ENCODE data around the gene CD200R1.

DNA sequence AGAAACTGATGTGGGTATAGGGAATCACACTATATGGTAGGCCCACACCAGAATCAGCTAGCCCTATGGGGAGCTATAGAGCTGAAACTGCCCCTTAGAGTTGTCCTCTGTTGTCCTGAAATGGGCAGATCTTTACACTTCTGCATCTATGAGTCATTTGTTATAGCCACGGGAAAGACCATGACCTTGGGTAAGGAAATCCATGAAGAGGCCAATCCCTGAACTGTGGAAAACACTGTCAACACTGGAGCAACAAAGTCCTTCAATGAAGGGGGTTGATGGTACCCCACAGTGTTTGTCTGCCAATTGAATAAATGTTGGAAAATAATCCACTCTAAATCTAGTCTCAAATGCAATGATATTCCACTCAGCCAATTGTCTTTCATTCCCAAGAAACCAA is 5.2 kb upstream of the CD200R1 start:
- TF ChIP-seq, protein P1, sequence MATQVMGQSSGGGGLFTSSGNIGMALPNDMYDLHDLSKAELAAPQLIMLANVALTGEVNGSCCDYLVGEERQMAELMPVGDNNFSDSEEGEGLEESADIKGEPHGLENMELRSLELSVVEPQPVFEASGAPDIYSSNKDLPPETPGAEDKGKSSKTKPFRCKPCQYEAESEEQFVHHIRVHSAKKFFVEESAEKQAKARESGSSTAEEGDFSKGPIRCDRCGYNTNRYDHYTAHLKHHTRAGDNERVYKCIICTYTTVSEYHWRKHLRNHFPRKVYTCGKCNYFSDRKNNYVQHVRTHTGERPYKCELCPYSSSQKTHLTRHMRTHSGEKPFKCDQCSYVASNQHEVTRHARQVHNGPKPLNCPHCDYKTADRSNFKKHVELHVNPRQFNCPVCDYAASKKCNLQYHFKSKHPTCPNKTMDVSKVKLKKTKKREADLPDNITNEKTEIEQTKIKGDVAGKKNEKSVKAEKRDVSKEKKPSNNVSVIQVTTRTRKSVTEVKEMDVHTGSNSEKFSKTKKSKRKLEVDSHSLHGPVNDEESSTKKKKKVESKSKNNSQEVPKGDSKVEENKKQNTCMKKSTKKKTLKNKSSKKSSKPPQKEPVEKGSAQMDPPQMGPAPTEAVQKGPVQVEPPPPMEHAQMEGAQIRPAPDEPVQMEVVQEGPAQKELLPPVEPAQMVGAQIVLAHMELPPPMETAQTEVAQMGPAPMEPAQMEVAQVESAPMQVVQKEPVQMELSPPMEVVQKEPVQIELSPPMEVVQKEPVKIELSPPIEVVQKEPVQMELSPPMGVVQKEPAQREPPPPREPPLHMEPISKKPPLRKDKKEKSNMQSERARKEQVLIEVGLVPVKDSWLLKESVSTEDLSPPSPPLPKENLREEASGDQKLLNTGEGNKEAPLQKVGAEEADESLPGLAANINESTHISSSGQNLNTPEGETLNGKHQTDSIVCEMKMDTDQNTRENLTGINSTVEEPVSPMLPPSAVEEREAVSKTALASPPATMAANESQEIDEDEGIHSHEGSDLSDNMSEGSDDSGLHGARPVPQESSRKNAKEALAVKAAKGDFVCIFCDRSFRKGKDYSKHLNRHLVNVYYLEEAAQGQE (IDR thresholded peaks at IDR 0.05; ENCODE audit: insufficient read depth in 1 of 2, low read depth in 2 of 2, low read length in 1 of 2): no peak
- TF ChIP-seq, protein P2, sequence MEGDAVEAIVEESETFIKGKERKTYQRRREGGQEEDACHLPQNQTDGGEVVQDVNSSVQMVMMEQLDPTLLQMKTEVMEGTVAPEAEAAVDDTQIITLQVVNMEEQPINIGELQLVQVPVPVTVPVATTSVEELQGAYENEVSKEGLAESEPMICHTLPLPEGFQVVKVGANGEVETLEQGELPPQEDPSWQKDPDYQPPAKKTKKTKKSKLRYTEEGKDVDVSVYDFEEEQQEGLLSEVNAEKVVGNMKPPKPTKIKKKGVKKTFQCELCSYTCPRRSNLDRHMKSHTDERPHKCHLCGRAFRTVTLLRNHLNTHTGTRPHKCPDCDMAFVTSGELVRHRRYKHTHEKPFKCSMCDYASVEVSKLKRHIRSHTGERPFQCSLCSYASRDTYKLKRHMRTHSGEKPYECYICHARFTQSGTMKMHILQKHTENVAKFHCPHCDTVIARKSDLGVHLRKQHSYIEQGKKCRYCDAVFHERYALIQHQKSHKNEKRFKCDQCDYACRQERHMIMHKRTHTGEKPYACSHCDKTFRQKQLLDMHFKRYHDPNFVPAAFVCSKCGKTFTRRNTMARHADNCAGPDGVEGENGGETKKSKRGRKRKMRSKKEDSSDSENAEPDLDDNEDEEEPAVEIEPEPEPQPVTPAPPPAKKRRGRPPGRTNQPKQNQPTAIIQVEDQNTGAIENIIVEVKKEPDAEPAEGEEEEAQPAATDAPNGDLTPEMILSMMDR (IDR thresholded peaks at IDR 0.05): no peak
- TF ChIP-seq POLR2AphosphoS5 (IDR thresholded peaks at IDR 0.05; ENCODE audit: low read depth, low read length) (no peak), TCF7L2 (IDR thresholded peaks at IDR 0.05; ENCODE audit: low read depth, low read length) (no peak)
